ENCODE data around the gene TAC4.

Gene TAC4

DNA sequence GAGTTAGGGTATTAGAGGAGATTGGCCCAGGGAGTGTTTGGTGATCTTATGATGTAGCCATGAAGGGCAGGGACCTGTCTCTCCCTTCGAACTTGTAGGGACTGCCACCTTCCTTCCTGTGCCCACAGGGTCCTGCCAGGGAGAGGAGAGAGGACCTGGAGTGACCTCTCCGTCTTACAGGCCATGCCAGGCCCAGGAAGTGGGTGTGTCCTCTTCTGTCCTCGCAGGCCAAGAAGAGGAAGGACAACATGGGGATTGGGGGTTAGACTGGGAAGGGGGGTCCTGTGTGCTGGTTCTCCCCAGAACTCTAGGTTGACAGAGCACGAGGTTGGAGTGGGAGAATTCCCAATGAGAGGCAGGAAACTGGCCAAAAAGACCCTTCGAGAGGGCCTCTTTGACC is 43.4 kb upstream of the TAC4 start:
- in situ Hi-C loops (cut with MboI; ENCODE audit: low pct_unique_long_range_greater_than_20kb, low sequenced_read_pairs, unreplicated experiment) = no loop called here
- TF ChIP-seq, protein P1, sequence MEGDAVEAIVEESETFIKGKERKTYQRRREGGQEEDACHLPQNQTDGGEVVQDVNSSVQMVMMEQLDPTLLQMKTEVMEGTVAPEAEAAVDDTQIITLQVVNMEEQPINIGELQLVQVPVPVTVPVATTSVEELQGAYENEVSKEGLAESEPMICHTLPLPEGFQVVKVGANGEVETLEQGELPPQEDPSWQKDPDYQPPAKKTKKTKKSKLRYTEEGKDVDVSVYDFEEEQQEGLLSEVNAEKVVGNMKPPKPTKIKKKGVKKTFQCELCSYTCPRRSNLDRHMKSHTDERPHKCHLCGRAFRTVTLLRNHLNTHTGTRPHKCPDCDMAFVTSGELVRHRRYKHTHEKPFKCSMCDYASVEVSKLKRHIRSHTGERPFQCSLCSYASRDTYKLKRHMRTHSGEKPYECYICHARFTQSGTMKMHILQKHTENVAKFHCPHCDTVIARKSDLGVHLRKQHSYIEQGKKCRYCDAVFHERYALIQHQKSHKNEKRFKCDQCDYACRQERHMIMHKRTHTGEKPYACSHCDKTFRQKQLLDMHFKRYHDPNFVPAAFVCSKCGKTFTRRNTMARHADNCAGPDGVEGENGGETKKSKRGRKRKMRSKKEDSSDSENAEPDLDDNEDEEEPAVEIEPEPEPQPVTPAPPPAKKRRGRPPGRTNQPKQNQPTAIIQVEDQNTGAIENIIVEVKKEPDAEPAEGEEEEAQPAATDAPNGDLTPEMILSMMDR (IDR thresholded peaks at IDR 0.05; ENCODE audit: extremely low read depth, insufficient read depth, missing control alignments) = no peak

DNA sequence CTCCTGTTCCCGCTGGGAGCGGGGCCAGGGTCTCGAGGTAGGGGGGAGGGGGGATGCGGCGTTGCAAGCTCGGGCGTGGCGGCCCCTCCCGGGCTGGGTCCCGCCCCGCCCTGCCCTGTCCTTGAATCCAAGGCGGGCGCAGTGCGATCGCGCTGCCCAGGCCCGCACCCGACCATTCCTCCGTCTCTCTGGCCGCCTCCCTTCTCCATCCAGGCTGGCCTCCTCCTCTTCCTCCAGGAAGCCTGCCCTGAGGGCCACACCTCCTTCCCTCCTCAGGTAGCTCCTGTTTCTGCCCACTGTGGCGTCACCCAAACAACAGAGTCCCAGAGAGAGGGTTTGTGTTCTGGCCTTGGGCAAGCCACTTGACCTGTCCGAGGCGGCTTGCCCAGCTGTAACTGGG is 43.0 kb upstream of the TAC4 start:
- no peak for DNase-seq (ENCODE audit: low spot score)
- in situ Hi-C loops (cut with MboI; ENCODE audit: low pct_unique_long_range_greater_than_20kb, low sequenced_read_pairs, unreplicated experiment) = no loop called here
- TF ChIP-seq, protein P1 (IDR thresholded peaks at IDR 0.05; ENCODE audit: extremely low read depth, insufficient read depth, missing control alignments) = no peak

More for the DNA sequence above, 43.4 kb upstream of the TAC4 start:
- no peak for DNase-seq (ENCODE audit: low spot score)

DNA sequence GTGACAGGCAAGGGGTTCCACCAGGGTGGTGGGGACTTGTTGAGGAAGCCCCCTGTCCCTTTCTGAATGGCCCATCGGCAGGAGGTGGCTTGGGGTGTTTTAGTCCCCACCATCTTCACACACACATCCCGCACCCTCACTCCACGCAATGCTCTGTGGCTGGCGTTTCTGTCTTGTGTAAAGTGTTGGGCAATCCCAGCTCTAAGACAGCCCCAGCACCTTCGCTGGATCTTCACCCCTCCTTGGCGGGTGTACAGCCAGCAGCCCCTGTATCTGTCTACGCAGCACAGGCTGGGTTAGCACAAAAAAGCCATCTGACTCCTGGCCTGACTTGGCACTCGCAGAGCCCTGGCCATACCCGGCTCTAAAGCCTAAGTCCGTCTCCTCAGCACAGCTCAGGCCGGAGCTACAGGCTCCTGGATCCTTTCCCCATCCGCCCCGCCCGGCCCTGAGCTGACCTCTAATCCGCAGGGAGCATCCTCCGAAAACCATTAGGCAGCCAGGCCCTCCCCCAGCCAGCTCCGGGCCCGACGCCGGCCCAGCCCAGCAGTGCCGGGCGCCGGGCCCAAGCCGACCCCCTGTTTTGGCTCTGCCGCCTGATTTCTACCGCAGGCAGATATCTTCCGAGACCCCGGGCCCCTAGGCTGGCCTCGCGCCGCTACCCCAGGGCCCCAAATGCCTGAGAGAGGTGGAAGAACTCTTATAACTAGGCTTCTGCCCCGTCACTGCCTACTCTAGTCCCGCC is 42.4 kb upstream of the TAC4 start:
- no peak for DNase-seq (ENCODE audit: low spot score)
- in situ Hi-C loops (cut with MboI; ENCODE audit: low pct_unique_long_range_greater_than_20kb, low sequenced_read_pairs, unreplicated experiment) = no loop called here

DNA sequence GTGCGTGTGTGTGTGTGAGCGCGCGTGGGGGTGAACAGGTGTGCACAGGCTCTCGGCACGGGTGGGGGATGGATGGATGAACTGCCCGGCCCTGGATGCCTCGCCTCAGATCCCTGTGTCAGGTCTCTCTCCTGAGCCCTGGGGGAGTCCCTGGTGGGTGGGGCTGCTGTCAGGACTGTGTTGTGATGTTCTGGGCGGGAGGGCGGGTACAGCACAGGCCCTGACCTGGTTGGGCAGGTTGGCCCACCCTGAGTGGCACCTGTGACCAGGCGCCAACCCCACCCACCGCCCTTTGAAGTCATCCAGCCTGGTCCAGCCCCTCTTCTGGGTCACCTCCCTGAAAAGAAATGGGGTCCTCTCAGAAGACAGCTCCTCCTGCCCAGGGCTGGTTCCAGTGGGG is 41.6 kb upstream of the TAC4 start:
- TF ChIP-seq, protein P1 (IDR thresholded peaks at IDR 0.05; ENCODE audit: extremely low read depth, insufficient read depth, missing control alignments) = no peak
- in situ Hi-C loops (cut with MboI; ENCODE audit: low pct_unique_long_range_greater_than_20kb, low sequenced_read_pairs, unreplicated experiment) = no loop called here
- no peak for DNase-seq (ENCODE audit: low spot score)

More for the DNA sequence above, 42.4 kb upstream of the TAC4 start:
- TF ChIP-seq, protein P1 (IDR thresholded peaks at IDR 0.05; ENCODE audit: extremely low read depth, insufficient read depth, missing control alignments) = no peak

DNA sequence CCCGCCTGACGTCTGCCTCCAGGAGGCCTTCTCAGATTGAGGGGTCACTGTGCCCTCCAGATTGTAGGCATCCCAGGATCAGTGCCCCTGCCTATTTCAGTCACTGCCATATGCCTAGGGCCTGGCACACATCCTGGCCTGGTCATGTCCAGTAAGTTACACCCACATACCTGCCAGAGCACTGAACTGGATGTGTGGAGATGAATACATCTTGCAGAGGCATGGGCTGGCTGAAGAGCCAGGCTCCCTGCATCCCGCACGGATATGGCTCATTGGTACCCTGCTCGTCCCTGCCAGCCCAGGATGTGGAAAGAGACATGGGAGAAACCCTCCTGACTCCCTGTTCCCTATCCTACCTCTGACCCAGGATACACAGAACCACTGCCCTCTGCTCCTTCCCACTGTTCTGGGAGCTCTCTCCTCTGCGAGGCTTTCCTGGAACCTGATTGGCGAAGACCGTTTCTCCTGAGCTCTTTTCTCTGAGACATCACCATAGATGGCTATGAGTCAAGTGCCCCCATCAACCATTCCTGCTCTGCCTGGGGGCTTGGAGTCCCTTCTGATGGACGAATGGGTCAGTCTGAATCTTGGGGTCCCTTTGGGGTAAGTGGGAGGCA is 40.0 kb upstream of the TAC4 start:
- TF ChIP-seq, protein P1 (IDR thresholded peaks at IDR 0.05; ENCODE audit: extremely low read depth, insufficient read depth, missing control alignments) = no peak
- in situ Hi-C loops (cut with MboI; ENCODE audit: low pct_unique_long_range_greater_than_20kb, low sequenced_read_pairs, unreplicated experiment) = no loop called here
- DNase-seq (ENCODE audit: low spot score) = no peak

DNA sequence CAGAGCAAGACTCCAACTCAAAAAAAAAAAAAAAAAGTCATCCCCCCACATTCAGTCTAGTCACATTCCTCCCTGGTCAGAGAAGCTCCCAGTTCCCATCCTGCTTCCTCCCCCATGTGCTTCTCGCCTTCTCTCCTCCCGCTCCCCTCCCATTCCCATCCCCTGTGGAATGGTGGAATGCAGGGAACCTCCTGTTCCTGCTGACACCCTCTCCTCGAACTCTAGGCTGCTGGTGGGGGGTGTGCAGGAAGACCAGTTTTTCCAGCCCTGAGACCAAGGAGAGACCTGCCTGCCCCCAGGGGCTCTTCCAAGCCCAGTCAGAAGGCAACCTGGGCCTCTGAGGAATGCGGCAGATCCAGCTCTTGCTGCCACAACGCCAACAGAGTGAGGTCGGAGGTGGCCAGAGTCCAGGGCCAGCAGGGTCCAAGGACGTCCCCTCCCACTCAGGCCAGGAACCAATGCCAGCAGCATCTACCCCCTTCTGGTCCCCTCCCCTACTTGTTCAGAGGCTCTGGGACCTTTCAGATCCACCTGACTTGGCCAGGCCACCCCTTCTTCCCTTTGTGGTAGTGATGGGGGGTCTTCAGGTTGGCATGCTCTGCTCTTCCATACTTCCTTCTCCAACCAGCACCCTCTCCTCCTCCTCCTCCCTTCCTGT is 39.3 kb upstream of the TAC4 start:
- no peak for DNase-seq (ENCODE audit: low spot score)
- in situ Hi-C loops (cut with MboI; ENCODE audit: low pct_unique_long_range_greater_than_20kb, low sequenced_read_pairs, unreplicated experiment) = no loop called here
- TF ChIP-seq, protein P1 (IDR thresholded peaks at IDR 0.05; ENCODE audit: extremely low read depth, insufficient read depth, missing control alignments) = no peak
